IPS-15b (cell line): ENCODE data around the gene MYO5A.

Experiments
- H3K27me3 ChIP-seq: one replicate; pipeline ENCODE4 v1.6.1; 2013; ENCODE audit warnings: low read length; ENCODE audit not compliant: control insufficient read depth, insufficient read depth
- H3K36me3 ChIP-seq: one replicate; pipeline ENCODE4 v1.6.1; 2013; ENCODE audit warnings: low read length; ENCODE audit not compliant: control insufficient read depth, insufficient read depth
- H3K4me1 ChIP-seq: one replicate; pipeline ENCODE4 v1.6.1; 2013; ENCODE audit warnings: mild to moderate bottlenecking, low read length; ENCODE audit not compliant: control insufficient read depth, insufficient read depth
- H3K4me3 ChIP-seq: one replicate; pipeline ENCODE4 v1.5.1; 2013; ENCODE audit warnings: low read depth, low read length
- H3K9ac ChIP-seq: one replicate; pipeline ENCODE4 v1.6.1; 2013; ENCODE audit warnings: low read depth, mild to moderate bottlenecking, low read length
- H3K9me3 ChIP-seq: one replicate; pipeline ENCODE4 v1.6.1; 2013; ENCODE audit warnings: mild to moderate bottlenecking, low read length; ENCODE audit not compliant: control insufficient read depth, insufficient read depth

MYO5A gene

GRCh38 chr15:52262364-52262763 is 266.3 kb downstream of the MYO5A start:
- Histone ChIP-seq H3K27me3 (no peaks in the 10 kb centered on the region), H3K9me3 (no peaks in the 10 kb centered on the region), H3K36me3 (peaks cover 7% of the 10 kb centered on the region), H3K4me3 (peak overlapping the region; percentile 3), H3K4me1 (peaks cover 27% of the 10 kb centered on the region), H3K9ac (peak overlapping the region; percentile 73)

GRCh38 chr15:52261498-52262242 is 267.0 kb downstream of the MYO5A start:
- Histone ChIP-seq H3K9ac (peak overlapping the region; percentile 74), H3K27me3 (no peaks in the 10 kb centered on the region), H3K4me1 (peaks cover 30% of the 10 kb centered on the region), H3K9me3 (no peaks in the 10 kb centered on the region), H3K4me3 (peak overlapping the region; percentile 3), H3K36me3 (no peaks in the 10 kb centered on the region)

- no peaks in the 10 kb centered on the region for H3K27me3 ChIP-seq
- H3K9me3 ChIP-seq, result no peaks in the 10 kb centered on the region
- H3K4me1 ChIP-seq, result peaks cover 30% of the 10 kb centered on the region
- peak overlapping the region; percentile 74 for H3K9ac ChIP-seq
- no peaks in the 10 kb centered on the region for H3K36me3 ChIP-seq
- no peak overlapping the region for H3K4me3 ChIP-seq
Measured at GRCh38 chr15:52261026-52261425, 267.7 kb downstream of the MYO5A start.

- no peak overlapping the region for H3K4me3 ChIP-seq
- no peaks in the 10 kb centered on the region for H3K9me3 ChIP-seq
- H3K27me3 ChIP-seq, result no peaks in the 10 kb centered on the region
- H3K9ac ChIP-seq, result no peak overlapping the region
- H3K36me3 ChIP-seq, result no peaks in the 10 kb centered on the region
- H3K4me1 ChIP-seq, result peaks cover 30% of the 10 kb centered on the region
Measured at GRCh38 chr15:52259503-52259902, 269.2 kb downstream of the MYO5A start.

DNA sequence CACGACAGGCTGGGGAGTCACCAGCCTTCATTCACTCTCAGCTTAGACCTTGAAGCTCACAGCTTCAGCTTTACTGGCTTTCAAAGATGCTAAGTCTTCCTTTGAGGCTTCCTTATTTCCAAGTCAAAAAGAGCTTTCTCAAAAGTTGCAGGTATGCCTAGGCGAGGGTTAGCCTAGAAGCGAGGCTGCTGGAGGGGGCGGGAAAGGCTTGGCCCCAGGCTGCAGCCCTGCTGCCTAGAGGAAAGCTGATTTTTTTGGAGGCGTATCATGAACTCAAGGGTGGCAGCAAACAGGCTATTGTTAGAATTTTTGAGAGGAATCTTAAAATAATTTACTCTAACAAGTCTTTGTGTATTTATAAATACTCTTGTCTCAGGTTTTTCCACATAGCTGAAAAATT is 270.2 kb downstream of the MYO5A start:
- peaks cover 30% of the 10 kb centered on the region for H3K4me1 ChIP-seq
- no peaks in the 10 kb centered on the region for H3K36me3 ChIP-seq
- H3K9ac ChIP-seq, result peak overlapping the region; percentile 58
- H3K4me3 ChIP-seq, result no peak overlapping the region
- H3K9me3 ChIP-seq, result no peaks in the 10 kb centered on the region
- no peaks in the 10 kb centered on the region for H3K27me3 ChIP-seq

GRCh38 chr15:52257734-52258062 is 271.0 kb downstream of the MYO5A start:
- Histone ChIP-seq H3K9me3 (no peaks in the 10 kb centered on the region), H3K4me3 (no peak overlapping the region), H3K27me3 (no peaks in the 10 kb centered on the region), H3K9ac (no peak overlapping the region), H3K4me1 (peaks cover 27% of the 10 kb centered on the region), H3K36me3 (no peaks in the 10 kb centered on the region)
